Activated T-helper 17 cell treated with anti-CD3 and anti-CD28 coated beads, Interleukin-2, amount 50 U/mL, for 72 hours (primary cell): ENCODE measurements around the gene SERPIND1. TPM values are rescaled to one million over a fixed set of nuclear protein-coding genes. Genes with fewer than 3 reads are reported as not detected.
"Not testable (repeated sequence)": the region's sequence is repeated elsewhere in the genome, so short reads cannot be mapped to it uniquely, and the experiment has no call there.

Experiments
- ATAC-seq: fragments of 150-1000 bp; cut with Tn5 transposase; replicated peaks from 2 replicates; pipeline ENCODE4 v1.10.0; 2021; ENCODE audit warnings: mild to moderate bottlenecking, moderate library complexity
- H3K27ac Mint-ChIP-seq: one replicate; pipeline ENCODE4 v1.8.0; 2022; ENCODE audit warnings: mixed read lengths
- H3K27me3 Mint-ChIP-seq: one replicate; pipeline ENCODE4 v1.8.0; 2022; ENCODE audit warnings: mixed read lengths
- H3K36me3 Mint-ChIP-seq: one replicate; pipeline ENCODE4 v1.8.0; 2022; ENCODE audit warnings: low read depth, mild to moderate bottlenecking, mixed read lengths
- H3K4me1 Mint-ChIP-seq: one replicate; pipeline ENCODE4 v1.8.0; 2022; ENCODE audit warnings: mixed read lengths
- H3K4me3 Mint-ChIP-seq: one replicate; pipeline ENCODE4 v1.8.0; 2022; ENCODE audit warnings: mild to moderate bottlenecking, mixed read lengths
- H3K9me3 Mint-ChIP-seq: one replicate; pipeline ENCODE4 v1.8.0; 2022; ENCODE audit warnings: mixed read lengths
- total RNA-seq, 2 donors: library from RNA; stranded (reverse); gene quantifications; one replicate each; pipeline ENCODE4 v1.2.3, GENCODE V29; 2022

SERPIND1 gene
- under 1 TPM in 1 of 2 donors, not detected in 1; 0.11 TPM for total RNA-seq

DNA sequence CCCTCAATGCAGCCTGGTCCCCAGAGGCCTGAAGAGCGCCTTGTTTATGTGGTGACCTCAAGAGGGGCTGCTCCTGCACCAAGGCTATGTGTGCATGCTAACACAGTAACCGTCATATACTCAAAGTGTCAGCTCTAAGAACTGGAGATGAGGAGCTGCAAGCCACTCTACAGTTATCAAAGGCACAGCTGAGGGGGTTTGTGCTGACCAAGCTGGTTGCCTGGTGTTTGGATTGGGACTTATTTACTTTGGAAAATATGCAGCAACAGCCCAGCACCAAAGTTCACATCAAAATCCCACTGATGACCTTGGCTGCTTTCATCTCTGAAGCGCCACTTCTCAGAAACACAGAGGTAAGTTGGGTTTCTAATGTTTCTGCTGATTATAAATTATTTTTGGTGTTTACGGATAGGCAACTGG lies at the start of gene SERPIND1:
TSS of gene SERPIND1 (plus strand) at position 321 of the 420 bp plus-strand sequence. CDS start 5,200 bp downstream, outside the sequence.
- H3K36me3 Mint-ChIP-seq = peaks cover 39% of the 10 kb centered on the region
- no peak within 1 kb of the TSS for H3K4me3 Mint-ChIP-seq

DNA sequence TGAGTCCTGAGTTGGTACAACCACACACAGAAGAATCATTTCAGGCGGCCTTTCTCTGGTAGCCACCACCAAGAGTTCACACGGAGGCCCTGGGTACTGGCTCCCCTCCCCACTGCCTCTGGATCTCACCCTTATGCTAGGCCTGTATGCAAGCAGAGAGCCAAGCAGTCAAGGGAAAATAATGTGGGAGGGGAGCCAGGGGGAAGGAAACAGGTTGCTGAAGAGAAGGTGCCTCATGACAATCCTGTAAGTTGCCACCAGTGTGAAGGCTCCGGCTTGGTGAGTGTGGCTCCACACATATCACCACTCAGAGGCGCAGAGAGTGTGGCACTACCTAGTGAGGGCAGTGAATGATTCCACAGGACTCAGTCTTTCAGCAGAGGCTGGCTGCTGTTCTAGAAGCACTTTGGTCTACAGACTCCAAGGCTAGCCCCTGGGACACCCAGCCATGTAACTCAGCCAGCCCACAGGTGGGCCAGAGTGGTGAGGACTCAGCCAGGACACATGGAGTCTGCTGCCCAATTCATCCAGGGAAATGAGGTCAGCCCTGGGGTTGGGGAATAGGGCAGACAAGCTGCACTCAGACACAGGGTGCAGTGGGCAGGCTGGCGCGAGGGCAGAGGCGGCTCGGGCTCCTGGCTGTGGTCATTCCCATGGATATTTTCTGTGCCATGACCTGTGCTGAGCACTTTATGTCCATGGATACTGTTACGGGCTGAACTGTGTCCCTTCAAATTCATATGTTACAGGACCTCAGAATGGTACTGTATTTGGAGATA lies 49.0 kb upstream of the SERPIND1 start:
- no peaks in the 10 kb centered on the region for H3K27me3 Mint-ChIP-seq
- no peak overlapping the region for H3K4me3 Mint-ChIP-seq
- no peak for ATAC-seq
- H3K9me3 Mint-ChIP-seq = no peaks in the 10 kb centered on the region
- peak overlapping the region; percentile 14 for H3K27ac Mint-ChIP-seq
- H3K36me3 Mint-ChIP-seq = peaks cover 56% of the 10 kb centered on the region
- no peaks in the 10 kb centered on the region for H3K4me1 Mint-ChIP-seq

More for the DNA sequence above, at the start of gene SERPIND1:
- Mint-ChIP-seq H3K27me3 (no peaks in the 10 kb centered on the region), H3K27ac (no peak within 1 kb of the TSS), H3K9me3 (no peaks in the 10 kb centered on the region), H3K4me1 (no peaks in the 10 kb centered on the region)
- ATAC-seq = no peak

DNA sequence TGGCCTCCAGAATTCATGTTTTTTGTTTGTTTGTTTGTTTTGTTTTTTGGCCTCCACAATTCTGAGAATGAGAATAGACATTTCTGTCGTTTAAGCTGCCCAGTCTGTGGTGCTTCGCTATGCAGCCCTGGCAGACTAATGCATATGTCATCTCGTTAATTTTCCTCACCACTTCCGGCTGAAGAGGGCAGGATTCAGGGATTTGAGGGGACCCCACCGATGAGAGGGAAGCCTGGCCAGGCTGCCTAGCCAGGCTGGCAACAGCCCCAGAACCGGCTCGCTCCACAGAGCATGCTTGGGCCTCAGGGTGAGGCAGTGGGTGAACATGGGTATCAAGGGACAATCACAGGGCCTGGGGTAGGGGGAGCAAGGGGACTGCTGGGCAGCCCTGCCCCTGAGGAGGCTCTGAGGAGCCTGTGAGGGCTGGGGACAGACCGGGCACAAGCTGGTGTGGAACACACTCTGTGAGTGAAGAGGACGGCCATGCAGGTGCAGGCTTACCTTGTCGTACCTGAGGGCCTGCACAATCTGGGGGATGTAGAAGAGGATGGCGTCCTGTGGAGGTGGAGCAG lies 47.8 kb upstream of the SERPIND1 start:
- ATAC-seq = no peak
- no peaks in the 10 kb centered on the region for H3K9me3 Mint-ChIP-seq
- no peaks in the 10 kb centered on the region for H3K27me3 Mint-ChIP-seq
- no peaks in the 10 kb centered on the region for H3K4me1 Mint-ChIP-seq
- H3K27ac Mint-ChIP-seq = no peak overlapping the region
- no peak overlapping the region for H3K4me3 Mint-ChIP-seq
- peaks cover 58% of the 10 kb centered on the region for H3K36me3 Mint-ChIP-seq

GRCh38 chr22:20727118-20728015 lies 46.5 kb upstream of the SERPIND1 start:
- ATAC-seq = no peak
- Mint-ChIP-seq H3K4me3 (no peak overlapping the region), H3K27me3 (no peaks in the 10 kb centered on the region)

DNA sequence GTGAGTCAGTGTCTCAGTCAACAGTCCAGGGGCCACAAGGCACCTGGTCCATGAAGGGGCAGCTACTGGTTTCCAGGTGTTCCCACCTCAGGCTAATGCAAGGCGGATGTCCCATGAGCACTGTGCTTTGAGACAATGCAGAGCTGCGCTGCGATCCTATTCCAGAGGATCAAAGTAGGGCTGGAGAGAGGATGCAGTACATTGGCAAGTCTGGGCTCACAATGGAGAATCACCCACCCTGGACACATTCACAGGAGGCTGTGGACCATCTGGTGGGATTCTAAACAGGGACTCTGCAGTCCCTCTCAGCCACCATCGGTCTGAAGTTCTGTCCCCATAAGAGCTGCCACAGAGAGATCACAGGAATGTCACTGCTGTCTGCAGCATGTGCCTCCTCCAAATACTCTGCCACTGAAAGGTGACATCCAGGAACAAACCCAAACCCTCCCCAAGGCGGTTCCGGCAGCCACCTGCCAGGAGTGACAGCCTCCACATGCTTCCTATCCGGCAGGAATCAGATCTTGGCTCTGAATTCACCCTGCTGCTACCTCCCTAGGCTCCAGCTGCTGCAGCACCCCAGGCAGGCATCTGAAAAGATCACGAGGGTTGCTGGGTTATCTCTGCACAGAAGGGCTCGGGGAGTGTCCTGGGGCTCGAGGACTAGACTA lies 45.3 kb upstream of the SERPIND1 start:
- Mint-ChIP-seq H3K27me3 (no peaks in the 10 kb centered on the region), H3K4me3 (no peak overlapping the region), H3K27ac (no peak overlapping the region), H3K36me3 (peaks cover 50% of the 10 kb centered on the region), H3K9me3 (no peaks in the 10 kb centered on the region), H3K4me1 (no peaks in the 10 kb centered on the region)
- ATAC-seq = no peak

More at GRCh38 chr22:20727118-20728015, 46.5 kb upstream of the SERPIND1 start:
- Mint-ChIP-seq H3K36me3 (peaks cover 50% of the 10 kb centered on the region), H3K9me3 (no peaks in the 10 kb centered on the region), H3K4me1 (no peaks in the 10 kb centered on the region), H3K27ac (no peak overlapping the region)

DNA sequence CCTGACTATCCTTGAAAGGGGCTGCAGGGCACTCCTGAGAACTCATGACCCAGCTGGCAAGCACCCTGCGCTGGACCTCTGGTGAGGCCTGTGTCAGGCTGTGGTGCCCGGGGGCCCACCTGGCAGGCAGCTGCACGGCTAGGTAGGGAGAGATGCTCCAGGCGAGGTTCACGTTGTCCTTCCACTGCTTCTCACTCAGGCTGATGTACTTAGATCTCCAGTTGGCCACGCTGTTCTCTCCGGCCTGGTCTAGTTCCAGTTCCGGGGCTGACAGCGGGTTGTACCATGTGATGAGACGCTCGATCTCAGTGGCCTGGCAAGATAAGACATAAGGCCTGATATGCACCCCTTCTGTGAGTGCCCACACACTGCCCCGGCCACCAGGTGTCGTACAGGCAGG lies 44.7 kb upstream of the SERPIND1 start:
- H3K27ac Mint-ChIP-seq = no peak overlapping the region
- ATAC-seq = no peak
- H3K4me3 Mint-ChIP-seq = no peak overlapping the region
- no peaks in the 10 kb centered on the region for H3K9me3 Mint-ChIP-seq
- H3K27me3 Mint-ChIP-seq = no peaks in the 10 kb centered on the region
- peaks cover 50% of the 10 kb centered on the region for H3K36me3 Mint-ChIP-seq
- H3K4me1 Mint-ChIP-seq = no peaks in the 10 kb centered on the region

- H3K9me3 Mint-ChIP-seq, H3K4me1 Mint-ChIP-seq, H3K27me3 Mint-ChIP-seq, ATAC-seq, H3K27ac Mint-ChIP-seq, H3K4me3 Mint-ChIP-seq: not testable (repeated sequence)
- peaks cover 25% of the 10 kb centered on the region for H3K36me3 Mint-ChIP-seq
These were observed 41.5 kb upstream of the SERPIND1 start for GRCh38 chr22:20732431-20732830.

GRCh38 chr22:20735356-20736162 lies 38.4 kb upstream of the SERPIND1 start:
- H3K9me3 Mint-ChIP-seq, ATAC-seq, H3K27ac Mint-ChIP-seq, H3K27me3 Mint-ChIP-seq, H3K4me1 Mint-ChIP-seq, H3K4me3 Mint-ChIP-seq: not testable (repeated sequence)
- peaks cover 27% of the 10 kb centered on the region for H3K36me3 Mint-ChIP-seq

- H3K36me3 Mint-ChIP-seq = peaks cover 40% of the 10 kb centered on the region
- ATAC-seq, H3K9me3 Mint-ChIP-seq, H3K4me1 Mint-ChIP-seq, H3K27me3 Mint-ChIP-seq, H3K4me3 Mint-ChIP-seq, H3K27ac Mint-ChIP-seq: not testable (repeated sequence)
These were observed 37.0 kb upstream of the SERPIND1 start for GRCh38 chr22:20736891-20737290.

GRCh38 chr22:20738394-20739089 lies 35.4 kb upstream of the SERPIND1 start:
- no peaks in the 10 kb centered on the region for H3K27me3 Mint-ChIP-seq
- H3K4me3 Mint-ChIP-seq = no peak overlapping the region
- H3K27ac Mint-ChIP-seq = no peak overlapping the region
- peaks cover 57% of the 10 kb centered on the region for H3K36me3 Mint-ChIP-seq
- no peaks in the 10 kb centered on the region for H3K9me3 Mint-ChIP-seq
- ATAC-seq = no peak
- peaks cover 5% of the 10 kb centered on the region for H3K4me1 Mint-ChIP-seq

GRCh38 chr22:20740222-20740951 lies 33.5 kb upstream of the SERPIND1 start:
- Mint-ChIP-seq H3K4me3 (no peak overlapping the region), H3K9me3 (no peaks in the 10 kb centered on the region), H3K27me3 (no peaks in the 10 kb centered on the region), H3K36me3 (peaks cover 75% of the 10 kb centered on the region), H3K4me1 (peaks cover 5% of the 10 kb centered on the region), H3K27ac (no peak overlapping the region)
- ATAC-seq = no peak

DNA sequence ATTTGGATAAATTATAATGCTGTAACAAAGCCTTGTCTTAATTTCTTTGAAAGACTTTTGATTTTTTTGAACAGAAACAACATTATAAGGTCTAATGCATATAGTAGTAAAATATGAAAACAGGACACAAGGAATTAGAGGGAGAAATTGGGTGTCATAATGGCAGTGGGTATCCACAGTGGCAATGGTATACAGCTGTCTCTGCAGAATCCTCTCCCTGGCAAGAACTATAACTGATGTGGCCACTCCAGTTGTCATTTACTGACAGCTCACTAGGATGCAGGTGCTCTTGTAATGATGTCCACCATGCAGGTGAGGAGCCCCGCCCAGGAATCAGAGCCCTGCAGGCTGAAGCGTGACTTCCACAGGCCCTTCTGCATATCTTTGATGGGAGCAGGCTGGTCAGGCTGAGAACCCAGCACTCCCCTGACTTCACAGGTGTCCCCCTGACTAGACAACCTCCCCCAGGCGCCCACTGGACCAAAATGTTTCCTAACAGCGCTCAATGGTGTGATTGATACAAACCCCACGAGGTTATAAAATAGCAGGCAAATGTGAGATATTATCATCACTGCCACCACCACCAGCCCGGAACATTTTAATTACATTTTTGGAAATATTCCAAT lies 32.8 kb upstream of the SERPIND1 start:
- H3K4me3 Mint-ChIP-seq = no peak overlapping the region
- H3K36me3 Mint-ChIP-seq = peaks cover 80% of the 10 kb centered on the region
- no peaks in the 10 kb centered on the region for H3K27me3 Mint-ChIP-seq
- peak overlapping the region; percentile 17 for H3K27ac Mint-ChIP-seq
- no peak for ATAC-seq
- H3K4me1 Mint-ChIP-seq = peaks cover 5% of the 10 kb centered on the region
- no peaks in the 10 kb centered on the region for H3K9me3 Mint-ChIP-seq
